ENCODE measurements around the gene POLR2E. TPM values are rescaled to one million over a fixed set of nuclear protein-coding genes. Genes with fewer than 3 reads are reported as not detected.
"Not testable (repeated sequence)": the region's sequence is repeated elsewhere in the genome, so short reads cannot be mapped to it uniquely, and the experiment has no call there.

Gene POLR2E
- polyA plus RNA-seq, 1 of the 3 experiments (the other 2 are of a cell fraction): 283 TPM

- no peak overlapping the region for H3K4me3 ChIP-seq (ENCODE audit: low read depth in 2 of 2, low read length in 1 of 2)
- 93% methylated on average over 23 of the region's 35 CpGs for WGBS (ENCODE audit: low lambda C conversion rate)
These were observed 20.7 kb upstream of the POLR2E start for GRCh38 chr19:1115646-1116420.

DNA sequence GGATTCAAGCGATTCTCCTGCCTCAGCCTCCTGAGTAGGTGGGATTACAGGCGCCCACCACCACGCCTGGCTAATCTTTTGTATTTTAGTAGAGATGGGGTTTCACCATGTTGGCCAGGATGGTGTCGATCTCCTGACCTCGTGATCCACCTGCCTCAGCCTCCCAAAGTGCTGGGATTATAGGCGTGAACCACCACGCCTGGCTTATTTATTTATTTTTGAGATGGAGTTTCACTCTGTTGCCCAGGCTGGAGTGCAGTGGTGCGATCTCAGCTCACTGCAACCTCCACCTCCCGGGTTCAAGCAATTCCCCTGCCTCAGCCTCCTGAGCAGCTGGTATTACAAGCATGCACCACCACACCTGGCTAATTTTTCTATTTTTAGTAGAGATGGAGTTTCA is 19.6 kb upstream of the POLR2E start:
- H3K9ac ChIP-seq; H3K4me2 ChIP-seq; H4K20me1 ChIP-seq (ENCODE audit: insufficient read depth); H3K79me2 ChIP-seq (ENCODE audit: insufficient read depth); H3K9me2 ChIP-seq; H3K27me3 ChIP-seq (ENCODE audit: insufficient read depth); H3K4me3 ChIP-seq (ENCODE audit: low read depth in 2 of 2, low read length in 1 of 2); H3F3A ChIP-seq (replicated peaks; ENCODE audit: insufficient read depth); H3K4me1 ChIP-seq (ENCODE audit: control insufficient read depth in 1 of 2, insufficient read depth in 2 of 2, low read depth in 1 of 2, low read length in 1 of 2); H2AFZ ChIP-seq (ENCODE audit: low read depth); H3K9me3 ChIP-seq; H3K27ac ChIP-seq (ENCODE audit: low read depth in 2 of 2, low read length in 1 of 2); DNase-seq; POLR2A ChIA-PET: not testable (repeated sequence)
- 97% methylated on average over 9 of the region's 9 CpGs for WGBS (ENCODE audit: low lambda C conversion rate)
- peaks cover 0 to 29% of the 10 kb centered on the region in 2 experiments for H3K36me3 ChIP-seq (replicated peaks in 1 of 2; ENCODE audit: control insufficient read depth in 1 of 2, insufficient read depth in 2 of 2, low read length in 1 of 2)
- CTCF ChIA-PET: interaction anchor here (2.2 to 3.8 kb wide), 5 partner anchors 8 to 126 kb away, joined by 12 to 44 read pairs (median 32); partner anchors contain the start of genes ATP5F1D and GPX4

More at GRCh38 chr19:1115646-1116420, 20.7 kb upstream of the POLR2E start:
- H3K9me2 ChIP-seq: no peaks in the 10 kb centered on the region
- no peaks in the 10 kb centered on the region for H3K79me2 ChIP-seq (ENCODE audit: insufficient read depth)
- H3K27me3 ChIP-seq (ENCODE audit: insufficient read depth): no peaks in the 10 kb centered on the region
- H4K20me1 ChIP-seq (ENCODE audit: insufficient read depth): no peaks in the 10 kb centered on the region
- H3F3A ChIP-seq (replicated peaks; ENCODE audit: insufficient read depth): peaks cover 9% of the 10 kb centered on the region
- H3K36me3 ChIP-seq (replicated peaks in 1 of 2; ENCODE audit: control insufficient read depth in 1 of 2, insufficient read depth in 2 of 2, low read length in 1 of 2): peaks cover 0 to 30% of the 10 kb centered on the region in 2 experiments
- no peak overlapping the region for H3K4me2 ChIP-seq
- no peak overlapping the region for H2AFZ ChIP-seq (ENCODE audit: low read depth)
- no peak for DNase-seq
- H3K27ac ChIP-seq (ENCODE audit: low read depth in 2 of 2, low read length in 1 of 2): no peak overlapping the region
- ChIA-PET POLR2A (no interaction called here), CTCF (interaction anchor here (3.6 kb wide), 1 partner anchor 13 kb away, joined by 44 read pairs; the partner anchor contains the start of gene GPX4)
- no peak overlapping the region for H3K9ac ChIP-seq
- H3K9me3 ChIP-seq: no peaks in the 10 kb centered on the region
- H3K4me1 ChIP-seq (ENCODE audit: control insufficient read depth in 1 of 2, insufficient read depth in 2 of 2, low read depth in 1 of 2, low read length in 1 of 2): peaks cover 5 to 7% of the 10 kb centered on the region in 2 experiments; a peak in 2 of 4 replicates
- TF ChIP-seq MXI1 (IDR thresholded peaks at IDR 0.05; ENCODE audit: low read depth, low read length): no peak
- TF ChIP-seq SMC3 (IDR thresholded peaks at IDR 0.05; ENCODE audit: low read depth, low read length): no peak
- no peak for TF ChIP-seq GATA2 (CRISPR knock-in tag; IDR thresholded peaks at IDR 0.05)
- no peak for TF ChIP-seq CTCF (IDR thresholded peaks at IDR 0.05)
- TF ChIP-seq TCF12 (IDR thresholded peaks at IDR 0.05): no peak
- no peak for TF ChIP-seq RCOR1 (IDR thresholded peaks at IDR 0.05; ENCODE audit: low read length)
- TF ChIP-seq RFX5 (IDR thresholded peaks at IDR 0.05; ENCODE audit: low read length): no peak
- TF ChIP-seq, protein P1, sequence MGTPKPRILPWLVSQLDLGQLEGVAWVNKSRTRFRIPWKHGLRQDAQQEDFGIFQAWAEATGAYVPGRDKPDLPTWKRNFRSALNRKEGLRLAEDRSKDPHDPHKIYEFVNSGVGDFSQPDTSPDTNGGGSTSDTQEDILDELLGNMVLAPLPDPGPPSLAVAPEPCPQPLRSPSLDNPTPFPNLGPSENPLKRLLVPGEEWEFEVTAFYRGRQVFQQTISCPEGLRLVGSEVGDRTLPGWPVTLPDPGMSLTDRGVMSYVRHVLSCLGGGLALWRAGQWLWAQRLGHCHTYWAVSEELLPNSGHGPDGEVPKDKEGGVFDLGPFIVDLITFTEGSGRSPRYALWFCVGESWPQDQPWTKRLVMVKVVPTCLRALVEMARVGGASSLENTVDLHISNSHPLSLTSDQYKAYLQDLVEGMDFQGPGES (IDR thresholded peaks at IDR 0.05; ENCODE audit: low read depth, low read length): no peak
- TF ChIP-seq TAF1 (IDR thresholded peaks at IDR 0.05; ENCODE audit: borderline replicate concordance, low read depth, low read length): no peak
- TF ChIP-seq NFIC (IDR thresholded peaks at IDR 0.05; ENCODE audit: borderline replicate concordance): no peak
- TF ChIP-seq YY1 (IDR thresholded peaks at IDR 0.05; ENCODE audit: low read depth): no peak
- no peak for TF ChIP-seq ZBTB33 (IDR thresholded peaks at IDR 0.05; ENCODE audit: borderline replicate concordance, low read depth)
- TF ChIP-seq GABPA (IDR thresholded peaks at IDR 0.05; ENCODE audit: low read depth): no peak
- TF ChIP-seq EP300 (IDR thresholded peaks at IDR 0.05; ENCODE audit: borderline replicate concordance in 1 of 2, low read depth in 1 of 2, low read length in 1 of 2): no peak
